H9 (cell line): ENCODE measurements around the gene CNOT6. TPM values are rescaled to one million over a fixed set of nuclear protein-coding genes. Genes with fewer than 3 reads are reported as not detected.

Experiments used
- DNase-seq: peaks from one replicate; pipeline ENCODE4 v3.0.0-alpha.2; 2017
- H2AFZ ChIP-seq: one replicate; pipeline ENCODE4 v1.6.1; 2013; ENCODE audit warnings: mild to moderate bottlenecking, low read length, control low read depth, moderate library complexity
- H2AK5ac ChIP-seq: 2 replicates; pipeline ENCODE4 v1.6.1; 2013; ENCODE audit warnings: low read length, control low read depth, mixed read lengths; ENCODE audit not compliant: insufficient read length
- H2BK120ac ChIP-seq: one replicate; pipeline ENCODE4 v1.6.1; 2013; ENCODE audit warnings: low read depth, mild to moderate bottlenecking, low read length, control low read depth, inconsistent platforms; ENCODE audit not compliant: poor library complexity, severe bottlenecking
- H2BK12ac ChIP-seq: 2 replicates; pipeline ENCODE4 v1.6.1; 2013; ENCODE audit warnings: low read length, control low read depth, mixed read lengths, low read depth; ENCODE audit not compliant: insufficient read length
- H2BK15ac ChIP-seq: 2 replicates; pipeline ENCODE4 v1.6.1; 2013; ENCODE audit warnings: low read depth, low read length, control low read depth
- H2BK20ac ChIP-seq: one replicate; pipeline ENCODE4 v1.6.1; 2013; ENCODE audit warnings: low read depth, mild to moderate bottlenecking, low read length, control low read depth, inconsistent platforms; ENCODE audit not compliant: poor library complexity, severe bottlenecking
- H2BK5ac ChIP-seq: 2 replicates; pipeline ENCODE4 v1.6.1; 2013; ENCODE audit warnings: low read length, control low read depth, mixed read lengths; ENCODE audit not compliant: insufficient read length
- H3K14ac ChIP-seq: 2 replicates; pipeline ENCODE4 v1.6.1; 2013; ENCODE audit warnings: low read length, control low read depth; ENCODE audit not compliant: insufficient read depth
- H3K18ac ChIP-seq: 2 replicates; pipeline ENCODE4 v1.6.1; 2013; ENCODE audit warnings: low read depth, mild to moderate bottlenecking, mixed read lengths, low read length, control low read depth; ENCODE audit not compliant: insufficient read length
- H3K23ac ChIP-seq: 2 replicates; pipeline ENCODE4 v1.6.1; 2013; ENCODE audit warnings: low read length, control low read depth, mixed read lengths, low read depth; ENCODE audit not compliant: insufficient read length
- H3K23me2 ChIP-seq: 2 replicates; pipeline ENCODE4 v1.6.1; 2013; ENCODE audit warnings: low read depth, mild to moderate bottlenecking, mixed read lengths, low read length, control low read depth; ENCODE audit not compliant: insufficient read length, poor library complexity, severe bottlenecking
- H3K27ac ChIP-seq: 2 replicates; pipeline ENCODE4 v1.5.1; 2013; ENCODE audit warnings: low read length, control low read depth, mixed read lengths, low read depth; ENCODE audit not compliant: insufficient read length
- H3K27me3 ChIP-seq: 2 replicates; pipeline ENCODE4 v1.6.1; 2013; ENCODE audit warnings: low read length, control low read depth, inconsistent platforms; ENCODE audit not compliant: insufficient read depth
- H3K4ac ChIP-seq: 2 replicates; pipeline ENCODE4 v1.6.1; 2013; ENCODE audit warnings: low read depth, mild to moderate bottlenecking, control low read depth, inconsistent platforms, low read length, moderate library complexity
- H3K4me1 ChIP-seq: 2 replicates; pipeline ENCODE4 v1.6.1; 2013; ENCODE audit warnings: low read length, control low read depth, inconsistent platforms; ENCODE audit not compliant: insufficient read depth
- H3K4me2 ChIP-seq: 2 replicates; pipeline ENCODE4 v1.6.1; 2013; ENCODE audit warnings: low read length, control low read depth, mixed read lengths; ENCODE audit not compliant: insufficient read length, insufficient read depth
- H3K56ac ChIP-seq: 2 replicates; pipeline ENCODE4 v1.6.1; 2013; ENCODE audit warnings: low read depth, mild to moderate bottlenecking, mixed read lengths, low read length, control low read depth; ENCODE audit not compliant: insufficient read length
- H3K79me1 ChIP-seq: 2 replicates; pipeline ENCODE4 v1.6.1; 2013; ENCODE audit warnings: low read depth, mild to moderate bottlenecking, moderate library complexity, low read length, control low read depth, inconsistent platforms; ENCODE audit not compliant: insufficient read depth, poor library complexity, severe bottlenecking
- H3K79me2 ChIP-seq: 2 replicates; pipeline ENCODE4 v1.6.1; 2013; ENCODE audit warnings: low read length, control low read depth, inconsistent platforms; ENCODE audit not compliant: insufficient read depth
- H3K9ac ChIP-seq: 2 replicates; pipeline ENCODE4 v1.6.1; 2013; ENCODE audit warnings: low read length, control low read depth, mixed read lengths; ENCODE audit not compliant: insufficient read length; ENCODE audit errors: extremely low read depth
- H3K9me3 ChIP-seq: one replicate; pipeline ENCODE4 v1.6.1; 2013; ENCODE audit warnings: low read depth, low read length, inconsistent platforms; ENCODE audit not compliant: control insufficient read depth
- H3T11ph ChIP-seq: one replicate; pipeline ENCODE4 v1.6.1; 2013; ENCODE audit warnings: mild to moderate bottlenecking, low read length, control low read depth, inconsistent platforms
- H4K20me1 ChIP-seq: one replicate; pipeline ENCODE4 v1.6.1; 2013; ENCODE audit not compliant: control insufficient read depth, insufficient read length, insufficient read depth
- H4K5ac ChIP-seq: 2 replicates; pipeline ENCODE4 v1.6.1; 2013; ENCODE audit warnings: low read depth, mild to moderate bottlenecking, mixed read lengths, low read length, control low read depth; ENCODE audit not compliant: insufficient read length
- H4K8ac ChIP-seq: replicated peaks from 2 replicates; pipeline ENCODE4 v1.6.1; 2013; ENCODE audit warnings: low read length, control low read depth, mixed read lengths, low read depth; ENCODE audit not compliant: insufficient read length
- H4K91ac ChIP-seq: 2 replicates; pipeline ENCODE4 v1.6.1; 2013; ENCODE audit warnings: low read depth, mild to moderate bottlenecking, moderate library complexity, mixed read lengths, low read length, control low read depth; ENCODE audit not compliant: insufficient read length
- H3K27ac Mint-ChIP-seq, 3 experiments: 2 replicates in 2 of 3; 3 replicates in 1 of 3; pipeline ENCODE4 v1.8.0; 2020 to 2021; ENCODE audit warnings: mixed read lengths in 3 of 3, mild to moderate bottlenecking in 1 of 3, moderate library complexity in 1 of 3
- H3K27me3 Mint-ChIP-seq: 2 replicates; pipeline ENCODE4 v1.8.0; 2021; ENCODE audit warnings: low read depth, mild to moderate bottlenecking, moderate library complexity, mixed read lengths
- H3K36me3 Mint-ChIP-seq, 3 experiments: 2 replicates in 2 of 3; 3 replicates in 1 of 3; pipeline ENCODE4 v1.8.0; 2020 to 2021; ENCODE audit warnings: low read depth in 3 of 3, mixed read lengths in 3 of 3; ENCODE audit not compliant: insufficient read depth in 1 of 3
- H3K4me1 Mint-ChIP-seq, 2 experiments: 2 replicates each; pipeline ENCODE4 v1.8.0; 2020; ENCODE audit warnings: mixed read lengths in 2 of 2
- H3K4me3 Mint-ChIP-seq, 2 experiments: 2 replicates in 1 of 2; 3 replicates in 1 of 2; pipeline ENCODE4 v1.8.0; 2020 to 2021; ENCODE audit warnings: mild to moderate bottlenecking in 2 of 2, mixed read lengths in 2 of 2, moderate library complexity in 1 of 2
- H3K9me3 Mint-ChIP-seq, 2 experiments: 2 replicates in 1 of 2; 3 replicates in 1 of 2; pipeline ENCODE4 v1.8.0; 2020; ENCODE audit warnings: mild to moderate bottlenecking in 2 of 2, mixed read lengths in 2 of 2, moderate library complexity in 1 of 2
- WGBS: extraction: QIAGEN DNeasy Blood & Tissue Kit; methylation state at CpG from one replicate; pipeline ENCODE4 v1.1.7; 2013; ENCODE audit warnings: missing lambda C conversion rate, low lambda C conversion rate, mixed read lengths; ENCODE audit not compliant: insufficient read length; ENCODE audit errors: extremely low coverage; 5-methylcytosine and 5-hydroxymethylcytosine counted together
- total RNA-seq: library from RNA; stranded (reverse); gene quantifications from 2 replicates; pipeline ENCODE4 v1.2.1, GENCODE V29; 2021
- TF ChIP-seq, protein P1 (sequence below): fragments of 200-600 bp; sonication (generic); conservative IDR thresholded peaks from 3 replicates; pipeline ENCODE4 v1.8.0; 2021; ENCODE audit warnings: antibody characterized with exemption, mild to moderate bottlenecking

The CNOT6 gene
- total RNA-seq, 1 experiment from 2014 or later, result 45.0 TPM

- H3K36me3 Mint-ChIP-seq, result peaks cover 3 to 6% (median 4%) of the 10 kb centered on the region in 3 experiments; a peak in 6 of 7 replicates
- H3K4me1 ChIP-seq, result peaks cover 2% of the 10 kb centered on the region; the same call in 1 of the 2 replicates
- no peak overlapping the region for H3K18ac ChIP-seq
- TF ChIP-seq, protein P1, sequence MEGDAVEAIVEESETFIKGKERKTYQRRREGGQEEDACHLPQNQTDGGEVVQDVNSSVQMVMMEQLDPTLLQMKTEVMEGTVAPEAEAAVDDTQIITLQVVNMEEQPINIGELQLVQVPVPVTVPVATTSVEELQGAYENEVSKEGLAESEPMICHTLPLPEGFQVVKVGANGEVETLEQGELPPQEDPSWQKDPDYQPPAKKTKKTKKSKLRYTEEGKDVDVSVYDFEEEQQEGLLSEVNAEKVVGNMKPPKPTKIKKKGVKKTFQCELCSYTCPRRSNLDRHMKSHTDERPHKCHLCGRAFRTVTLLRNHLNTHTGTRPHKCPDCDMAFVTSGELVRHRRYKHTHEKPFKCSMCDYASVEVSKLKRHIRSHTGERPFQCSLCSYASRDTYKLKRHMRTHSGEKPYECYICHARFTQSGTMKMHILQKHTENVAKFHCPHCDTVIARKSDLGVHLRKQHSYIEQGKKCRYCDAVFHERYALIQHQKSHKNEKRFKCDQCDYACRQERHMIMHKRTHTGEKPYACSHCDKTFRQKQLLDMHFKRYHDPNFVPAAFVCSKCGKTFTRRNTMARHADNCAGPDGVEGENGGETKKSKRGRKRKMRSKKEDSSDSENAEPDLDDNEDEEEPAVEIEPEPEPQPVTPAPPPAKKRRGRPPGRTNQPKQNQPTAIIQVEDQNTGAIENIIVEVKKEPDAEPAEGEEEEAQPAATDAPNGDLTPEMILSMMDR, result no peak
- H2AK5ac ChIP-seq, result no peak overlapping the region
- peaks cover 5% of the 10 kb centered on the region for H3K79me1 ChIP-seq
- peaks cover 58% of the 10 kb centered on the region; the same call in 1 of the 2 replicates for H3K79me2 ChIP-seq
- H3K23me2 ChIP-seq, result no peaks in the 10 kb centered on the region
- WGBS, result no CpG with 5 or more reads among the region's 1 CpG
- no peak overlapping the region for H3K4me3 Mint-ChIP-seq
- H2BK12ac ChIP-seq, result no peak overlapping the region
- no peaks in the 10 kb centered on the region for H3K27me3 Mint-ChIP-seq
- H3K4me1 Mint-ChIP-seq, result peaks cover 63 to 69% of the 10 kb centered on the region in 2 experiments
- no peak overlapping the region for H4K5ac ChIP-seq
- H3K27ac ChIP-seq, result no peak overlapping the region
- no peaks in the 10 kb centered on the region for H3K9me3 ChIP-seq
- H3K4me2 ChIP-seq, result no peak overlapping the region
- peak overlapping the region in 2 of 3 experiments; percentile 6 to 35; a peak in 2 of 7 replicates for H3K27ac Mint-ChIP-seq
- no peak overlapping the region for H4K91ac ChIP-seq
- no peaks in the 10 kb centered on the region for H3K27me3 ChIP-seq
- no peak overlapping the region for H3K23ac ChIP-seq
- DNase-seq, result no peak
- H3K14ac ChIP-seq, result no peak overlapping the region
- H3K9me3 Mint-ChIP-seq, result no peaks in the 10 kb centered on the region; a peak in 1 of 5 replicates
- no peak overlapping the region for H2AFZ ChIP-seq
- H3K9ac ChIP-seq, result no peak overlapping the region
- no peak overlapping the region for H2BK20ac ChIP-seq
- no peak overlapping the region for H3K56ac ChIP-seq
- no peak overlapping the region for H3T11ph ChIP-seq
- no peak overlapping the region for H2BK5ac ChIP-seq
- no peak overlapping the region for H3K4ac ChIP-seq
- H4K20me1 ChIP-seq, result no peaks in the 10 kb centered on the region
- H2BK15ac ChIP-seq, result no peak overlapping the region
- H4K8ac ChIP-seq, result no peak overlapping the region
- H2BK120ac ChIP-seq, result no peak overlapping the region
These were observed 27.4 kb downstream of the CNOT6 start for GRCh38 chr5:180521591-180521990.
